HG02884 (cell line): ENCODE measurements around the gene ESPN.

Experiments used
- ATAC-seq: cut with Tn5 transposase; IDR thresholded peaks from one replicate; pipeline ENCODE4 v1.9.1; 2021; ENCODE audit warnings: mild to moderate bottlenecking, moderate library complexity; ENCODE audit not compliant: unreplicated experiment

Gene ESPN

GRCh38 chr1:6508816-6509189 is 84.2 kb downstream of the ESPN start:
- ATAC-seq = no peak

GRCh38 chr1:6509220-6509918 is 84.8 kb downstream of the ESPN start:
- no peak for ATAC-seq

- no peak for ATAC-seq
Observed at GRCh38 chr1:6509919-6510291, 85.3 kb downstream of the ESPN start.

- no peak for ATAC-seq
Observed at GRCh38 chr1:6510493-6510892, 85.9 kb downstream of the ESPN start.
